ENCODE results near the gene CARD10. TPM values are rescaled to one million over a fixed set of nuclear protein-coding genes. Genes with fewer than 3 reads are reported as not detected.

The CARD10 gene
- total RNA-seq, 1 experiment from 2014 or later: 58.6 TPM

- in situ Hi-C loops (cut with HindIII; ENCODE audit: low pct_unique_long_range_greater_than_20kb, low sequenced_read_pairs): no loop called here
Observed at GRCh38 chr22:37461961-37462360, 57.3 kb downstream of the CARD10 start.

DNA sequence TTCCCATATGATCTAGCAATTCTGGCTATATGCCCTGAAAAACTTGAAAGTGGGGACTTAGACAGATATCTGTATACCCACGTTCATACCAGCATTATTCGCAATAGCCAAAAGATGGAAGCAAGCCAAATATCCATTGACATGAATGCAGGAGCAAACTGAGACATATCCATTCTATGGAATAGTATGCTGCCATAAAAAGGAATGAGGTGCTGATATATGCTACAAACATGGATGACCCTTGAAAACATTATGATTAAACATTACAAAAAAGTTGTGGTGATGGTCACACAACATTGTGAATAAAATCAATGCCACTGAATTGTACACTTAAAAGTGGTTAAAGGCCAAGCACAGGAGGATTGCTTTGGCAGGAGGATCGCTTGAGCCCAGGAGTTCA is 58.5 kb downstream of the CARD10 start:
- in situ Hi-C loops (cut with HindIII; ENCODE audit: low pct_unique_long_range_greater_than_20kb, low sequenced_read_pairs): no loop called here
- DNase-seq (ENCODE audit: low read depth): no peak

More at GRCh38 chr22:37461961-37462360, 57.3 kb downstream of the CARD10 start:
- DNase-seq (ENCODE audit: low read depth): no peak

DNA sequence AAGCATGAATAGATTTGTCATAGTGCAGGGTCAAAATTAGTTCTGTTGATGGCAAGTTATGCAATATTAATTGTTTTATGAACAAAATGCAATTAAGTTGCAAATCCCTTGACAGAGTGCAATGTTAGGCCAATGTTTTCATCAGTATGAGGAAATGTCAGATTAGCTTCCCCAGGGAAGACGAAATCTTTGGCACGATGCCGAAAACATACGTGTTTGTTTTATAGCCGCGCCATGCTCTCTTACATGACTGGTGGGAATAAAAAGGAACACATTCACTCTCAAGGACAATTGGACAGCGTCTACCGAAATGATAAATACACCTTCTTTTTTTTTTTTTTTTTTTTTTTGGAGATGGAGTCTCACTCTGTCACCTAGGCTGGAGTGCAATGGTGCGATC is 60.0 kb downstream of the CARD10 start:
- in situ Hi-C loops (cut with HindIII; ENCODE audit: low pct_unique_long_range_greater_than_20kb, low sequenced_read_pairs): no loop called here
- DNase-seq (ENCODE audit: low read depth): no peak

DNA sequence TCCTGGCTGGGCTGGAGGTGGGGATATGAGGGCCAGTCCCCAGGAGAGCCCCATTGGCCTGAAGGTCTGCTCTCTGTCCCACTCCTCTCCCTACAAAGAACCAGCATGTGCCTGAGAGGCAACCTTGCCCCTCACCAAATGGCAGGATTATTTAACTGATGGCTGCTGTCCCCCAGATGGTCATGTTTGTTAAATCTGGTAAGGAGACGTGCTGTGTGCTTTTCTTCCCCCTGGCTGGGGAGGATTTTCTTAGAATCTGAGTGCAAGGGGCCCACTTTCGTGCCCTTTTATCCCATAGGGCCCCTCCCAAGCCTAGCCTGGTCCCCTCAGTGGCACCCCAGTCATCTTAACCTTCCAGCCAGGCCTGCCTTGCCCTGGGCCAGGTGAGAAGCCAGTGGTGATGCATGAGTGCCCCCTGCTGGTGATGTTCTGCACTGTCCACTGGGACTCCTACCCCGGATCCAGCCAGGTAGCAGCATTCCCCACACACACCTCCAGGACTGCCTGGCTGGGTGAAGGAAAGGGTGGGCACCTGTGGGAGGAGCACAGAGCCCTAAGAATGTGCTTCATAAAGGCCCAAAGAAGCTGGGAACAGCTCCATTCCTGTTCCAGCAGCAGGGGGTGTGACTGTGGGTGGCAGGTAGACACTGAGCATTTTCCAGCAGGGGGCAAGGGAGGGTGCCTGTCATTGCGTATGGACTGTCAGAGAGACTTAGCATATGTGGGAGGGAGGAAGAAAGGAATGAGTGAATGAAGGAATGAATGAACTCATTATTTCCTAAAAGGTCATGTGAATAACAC is 61.9 kb downstream of the CARD10 start:
- in situ Hi-C loops (cut with HindIII; ENCODE audit: low pct_unique_long_range_greater_than_20kb, low sequenced_read_pairs): no loop called here

GRCh38 chr22:37456346-37456745 is 62.9 kb downstream of the CARD10 start:
- in situ Hi-C loops (cut with HindIII; ENCODE audit: low pct_unique_long_range_greater_than_20kb, low sequenced_read_pairs): no loop called here
- no peak for DNase-seq (ENCODE audit: low read depth)

More for the DNA sequence above, 61.9 kb downstream of the CARD10 start:
- peak; percentile 74 for DNase-seq (ENCODE audit: low read depth)

DNA sequence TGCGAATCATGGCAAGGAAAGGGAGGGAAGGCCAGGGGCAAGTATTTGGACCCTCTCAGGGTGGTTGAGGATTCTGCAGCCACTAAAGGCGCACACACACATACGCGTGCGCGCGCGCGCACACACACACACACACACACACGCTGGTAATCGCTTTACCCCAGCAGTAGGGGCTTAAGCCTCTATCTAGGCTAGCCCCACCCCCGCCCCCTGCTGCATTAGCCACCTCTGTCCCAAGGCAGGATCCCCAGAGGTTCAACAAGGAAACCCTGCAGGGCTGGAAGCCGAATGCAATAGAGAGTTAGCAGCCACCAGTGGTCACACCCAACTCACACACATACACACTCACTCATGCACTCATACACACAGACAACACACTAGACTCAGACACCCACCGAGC is 63.3 kb downstream of the CARD10 start:
- in situ Hi-C loops (cut with HindIII; ENCODE audit: low pct_unique_long_range_greater_than_20kb, low sequenced_read_pairs): no loop called here
- DNase-seq (ENCODE audit: low read depth): peak; percentile 28

DNA sequence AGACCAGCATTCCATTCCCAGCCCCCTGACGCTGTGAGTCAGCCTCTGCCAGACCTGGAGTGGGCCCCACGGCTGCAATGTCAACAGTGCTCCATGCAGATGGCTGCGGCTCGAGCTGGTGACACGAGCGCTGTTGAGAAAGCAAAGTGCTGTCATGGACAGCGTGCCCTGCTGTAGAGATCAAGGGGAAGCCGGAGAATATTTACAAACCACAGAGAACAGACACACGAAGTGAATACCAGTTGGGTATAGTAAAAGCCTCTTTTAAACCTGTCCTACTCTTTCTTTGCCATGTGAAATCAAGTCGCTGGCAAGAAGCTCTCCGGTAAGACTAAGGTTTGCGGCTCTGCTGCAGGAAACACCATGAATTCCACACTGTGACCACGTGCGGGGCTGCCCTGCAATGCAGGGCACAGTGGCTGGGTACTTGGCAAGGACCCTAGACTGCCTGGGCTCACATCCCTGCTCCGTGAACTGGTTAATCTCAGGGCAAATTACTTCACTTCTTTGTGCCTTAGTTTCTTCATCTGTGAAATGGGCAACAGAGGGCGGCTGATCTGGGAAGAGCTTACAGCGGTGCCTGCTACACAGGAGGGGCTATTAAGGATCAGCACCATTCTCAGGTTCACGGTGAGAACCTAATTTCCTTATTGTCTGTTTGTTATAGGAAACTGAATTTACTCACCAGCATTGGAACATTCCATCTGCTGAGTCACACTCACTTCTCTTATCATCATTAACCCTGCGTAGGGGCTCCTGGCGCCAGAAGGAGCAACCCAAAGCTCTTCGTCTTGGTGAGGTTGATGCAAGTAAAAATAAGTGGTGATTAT is 64.1 kb downstream of the CARD10 start:
- in situ Hi-C loops (cut with HindIII; ENCODE audit: low pct_unique_long_range_greater_than_20kb, low sequenced_read_pairs): no loop called here
- DNase-seq (ENCODE audit: low read depth): peak; percentile 88

DNA sequence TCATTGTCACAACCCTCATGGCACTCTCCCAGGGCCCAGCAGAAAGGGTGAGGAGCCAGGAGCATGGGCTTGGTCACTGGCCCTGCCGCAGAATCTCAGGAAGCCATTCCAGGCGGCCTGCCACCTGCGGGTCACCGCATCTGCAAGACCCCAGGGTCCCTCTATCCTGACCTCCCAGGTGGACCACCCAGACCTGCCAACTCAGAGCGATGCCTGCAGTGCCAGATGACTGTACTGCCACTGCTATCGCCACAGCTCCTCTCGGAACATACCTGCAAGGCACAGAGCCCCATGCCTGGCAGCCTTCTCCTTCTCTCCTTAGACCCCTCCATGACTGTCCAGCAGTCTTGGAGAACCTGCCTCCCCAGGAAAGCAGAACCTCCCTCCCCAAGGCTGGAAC is 65.5 kb downstream of the CARD10 start:
- in situ Hi-C loops (cut with HindIII; ENCODE audit: low pct_unique_long_range_greater_than_20kb, low sequenced_read_pairs): no loop called here
- no peak for DNase-seq (ENCODE audit: low read depth)

DNA sequence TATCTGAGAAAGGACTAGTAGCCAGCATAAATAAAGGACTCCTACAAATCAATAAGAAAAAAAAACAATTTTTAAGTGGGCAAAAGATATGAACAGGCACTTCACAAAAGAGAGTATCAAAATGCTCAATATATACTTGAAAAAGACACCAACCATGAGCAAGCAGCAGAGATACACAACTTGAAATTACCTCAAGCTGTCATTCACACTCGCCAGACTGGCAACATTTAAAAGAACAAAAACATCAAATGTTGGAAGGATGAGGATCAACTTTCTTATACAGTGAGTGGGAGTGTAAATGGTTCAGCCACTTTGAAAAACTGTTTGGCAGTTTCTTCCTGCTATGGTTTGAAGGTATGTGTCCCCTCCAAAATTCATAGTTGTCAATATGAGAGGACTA is 68.0 kb downstream of the CARD10 start:
- in situ Hi-C loops (cut with HindIII; ENCODE audit: low pct_unique_long_range_greater_than_20kb, low sequenced_read_pairs): no loop called here
- DNase-seq (ENCODE audit: low read depth): no peak

GRCh38 chr22:37449331-37450001 is 69.7 kb downstream of the CARD10 start:
- no peak for DNase-seq (ENCODE audit: low read depth)
- in situ Hi-C loops (cut with HindIII; ENCODE audit: low pct_unique_long_range_greater_than_20kb, low sequenced_read_pairs): no loop called here

GRCh38 chr22:37448516-37449127 is 70.6 kb downstream of the CARD10 start:
- in situ Hi-C loops (cut with HindIII; ENCODE audit: low pct_unique_long_range_greater_than_20kb, low sequenced_read_pairs): no loop called here
- no peak for DNase-seq (ENCODE audit: low read depth)

- no peak for DNase-seq (ENCODE audit: low read depth)
- in situ Hi-C loops (cut with HindIII; ENCODE audit: low pct_unique_long_range_greater_than_20kb, low sequenced_read_pairs): no loop called here
Observed at GRCh38 chr22:37445501-37445900, 73.7 kb downstream of the CARD10 start.

DNA sequence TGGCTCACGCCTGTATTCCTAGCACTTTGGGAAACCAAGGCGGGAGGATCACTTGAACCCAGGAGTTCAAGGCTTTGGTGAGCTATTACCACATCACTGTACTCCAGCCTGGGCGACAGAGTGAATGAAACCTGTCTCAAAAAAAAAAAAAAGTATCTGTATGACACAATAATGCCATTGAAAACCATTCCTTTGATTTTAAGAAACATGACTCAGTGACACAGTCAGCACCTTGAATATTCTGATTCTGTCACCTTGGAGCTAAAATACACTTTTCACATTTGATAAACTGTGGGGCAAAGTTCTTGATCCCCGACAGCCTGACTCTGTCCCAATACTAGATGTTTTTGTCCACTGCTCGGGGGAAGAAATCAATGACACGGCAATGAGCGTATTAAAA is 75.2 kb downstream of the CARD10 start:
- DNase-seq (ENCODE audit: low read depth): no peak
- in situ Hi-C loops (cut with HindIII; ENCODE audit: low pct_unique_long_range_greater_than_20kb, low sequenced_read_pairs): no loop called here

DNA sequence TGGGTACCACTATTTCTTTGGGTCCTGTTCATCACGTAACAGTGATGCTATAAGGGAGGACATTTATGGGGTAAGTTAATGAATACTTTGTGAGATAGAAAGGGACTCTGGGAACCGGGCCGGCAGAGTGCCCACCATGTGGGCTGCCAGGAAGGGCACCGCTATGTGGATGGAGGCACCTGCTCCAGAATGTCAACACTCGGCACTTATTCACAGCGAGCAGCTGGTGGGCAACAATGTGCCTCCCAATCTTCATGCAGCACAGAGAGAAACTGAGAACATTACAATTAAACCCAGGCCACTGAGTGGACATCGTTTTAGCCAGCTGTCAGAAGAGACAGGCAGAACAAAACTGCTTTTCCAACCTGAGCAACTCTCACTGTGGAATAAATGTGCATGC is 76.1 kb downstream of the CARD10 start:
- in situ Hi-C loops (cut with HindIII; ENCODE audit: low pct_unique_long_range_greater_than_20kb, low sequenced_read_pairs): no loop called here
- no peak for DNase-seq (ENCODE audit: low read depth)

- in situ Hi-C loops (cut with HindIII; ENCODE audit: low pct_unique_long_range_greater_than_20kb, low sequenced_read_pairs): no loop called here
- DNase-seq (ENCODE audit: low read depth): peak; percentile 31
Observed at GRCh38 chr22:37442537-37442936, 76.7 kb downstream of the CARD10 start.

DNA sequence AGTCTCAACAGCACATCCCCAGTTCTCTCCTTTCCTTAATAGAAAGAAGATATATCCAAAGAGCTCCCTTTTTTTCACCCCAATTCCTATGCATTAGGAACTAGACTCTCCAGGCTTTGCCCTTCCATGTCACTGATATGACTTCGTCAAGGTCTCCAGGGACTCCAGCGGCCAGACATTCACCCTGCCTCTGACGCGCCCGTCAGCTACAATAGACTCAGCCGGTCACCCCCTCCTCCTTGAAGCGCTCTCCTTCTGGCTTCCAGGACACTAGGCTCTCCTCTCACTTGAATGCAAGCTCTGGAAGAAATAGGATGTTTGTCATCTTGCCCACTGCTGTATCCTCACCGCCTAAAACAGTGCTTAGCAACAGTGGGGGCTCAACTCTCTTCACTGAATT is 77.1 kb downstream of the CARD10 start:
- in situ Hi-C loops (cut with HindIII; ENCODE audit: low pct_unique_long_range_greater_than_20kb, low sequenced_read_pairs): no loop called here
- DNase-seq (ENCODE audit: low read depth): no peak

DNA sequence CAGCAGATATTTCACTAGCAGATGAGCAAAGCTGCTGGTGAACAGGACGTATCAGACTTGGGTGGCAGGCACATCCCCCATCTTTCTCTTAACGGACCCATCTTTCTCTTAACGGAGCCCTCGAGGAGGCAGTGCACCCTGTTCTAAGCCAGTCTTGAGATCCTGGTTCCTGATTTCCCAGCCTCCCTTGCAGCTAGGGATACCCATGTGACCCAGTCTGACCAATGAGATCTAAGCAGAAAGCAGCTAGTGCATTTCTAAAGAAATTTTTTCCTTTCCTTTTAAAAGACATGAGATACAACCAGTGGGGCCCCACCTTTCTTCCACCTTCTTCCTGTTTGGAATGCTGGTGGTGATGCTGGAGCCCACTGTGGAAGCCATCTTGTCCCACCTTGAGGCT is 78.3 kb downstream of the CARD10 start:
- DNase-seq (ENCODE audit: low read depth): no peak
- in situ Hi-C loops (cut with HindIII; ENCODE audit: low pct_unique_long_range_greater_than_20kb, low sequenced_read_pairs): no loop called here

Data from Caki2 (cell line).